EL (cell line): ENCODE results near the gene SMIM12.
"Not testable (repeated sequence)": the region's sequence is repeated elsewhere in the genome, so short reads cannot be mapped to it uniquely, and the experiment has no call there.

Experiments used
- DNase-seq: peaks from one replicate; pipeline ENCODE4 v3.0.0-alpha.2; 2016

Gene SMIM12

DNA sequence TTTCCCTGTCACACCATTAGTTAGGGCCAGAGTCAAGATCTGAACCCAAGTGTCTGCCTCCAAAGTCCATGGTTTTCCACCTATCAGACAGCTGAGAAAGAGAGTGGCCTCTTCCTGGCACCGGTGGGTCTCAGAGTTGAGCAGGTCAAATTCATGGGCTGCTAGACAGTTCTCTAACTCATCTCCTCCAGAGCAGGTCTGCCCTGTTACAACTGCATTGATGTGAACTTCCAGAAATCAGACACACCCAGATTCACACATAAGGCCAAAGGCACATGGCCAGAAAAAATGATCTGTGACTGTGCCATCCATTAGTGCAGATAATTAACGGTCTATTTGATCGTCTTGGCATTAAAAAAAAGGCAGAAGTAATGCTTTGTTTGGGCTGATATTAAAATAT, 17.5 kb downstream of the SMIM12 start:
- no peak for DNase-seq

DNA sequence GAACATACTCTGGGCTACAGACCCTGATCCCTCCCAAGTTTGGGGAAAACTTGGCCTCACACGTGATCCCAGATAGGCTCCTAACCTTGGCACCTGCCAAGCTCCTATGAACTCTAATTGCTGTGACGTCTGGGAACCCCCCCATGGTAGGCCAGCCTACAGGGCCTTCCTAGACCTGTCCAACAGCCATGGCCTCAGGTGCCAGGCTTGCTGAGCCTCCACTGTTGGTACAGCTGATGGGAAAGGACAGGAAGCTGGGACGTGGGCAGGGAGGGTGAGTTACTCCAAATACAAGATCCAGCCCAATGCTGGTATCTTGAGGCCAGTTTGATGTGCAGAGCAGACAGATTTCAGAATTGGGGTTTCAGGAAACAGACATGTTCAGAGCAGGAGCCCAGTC, 19.1 kb downstream of the SMIM12 start:
- DNase-seq: no peak

DNA sequence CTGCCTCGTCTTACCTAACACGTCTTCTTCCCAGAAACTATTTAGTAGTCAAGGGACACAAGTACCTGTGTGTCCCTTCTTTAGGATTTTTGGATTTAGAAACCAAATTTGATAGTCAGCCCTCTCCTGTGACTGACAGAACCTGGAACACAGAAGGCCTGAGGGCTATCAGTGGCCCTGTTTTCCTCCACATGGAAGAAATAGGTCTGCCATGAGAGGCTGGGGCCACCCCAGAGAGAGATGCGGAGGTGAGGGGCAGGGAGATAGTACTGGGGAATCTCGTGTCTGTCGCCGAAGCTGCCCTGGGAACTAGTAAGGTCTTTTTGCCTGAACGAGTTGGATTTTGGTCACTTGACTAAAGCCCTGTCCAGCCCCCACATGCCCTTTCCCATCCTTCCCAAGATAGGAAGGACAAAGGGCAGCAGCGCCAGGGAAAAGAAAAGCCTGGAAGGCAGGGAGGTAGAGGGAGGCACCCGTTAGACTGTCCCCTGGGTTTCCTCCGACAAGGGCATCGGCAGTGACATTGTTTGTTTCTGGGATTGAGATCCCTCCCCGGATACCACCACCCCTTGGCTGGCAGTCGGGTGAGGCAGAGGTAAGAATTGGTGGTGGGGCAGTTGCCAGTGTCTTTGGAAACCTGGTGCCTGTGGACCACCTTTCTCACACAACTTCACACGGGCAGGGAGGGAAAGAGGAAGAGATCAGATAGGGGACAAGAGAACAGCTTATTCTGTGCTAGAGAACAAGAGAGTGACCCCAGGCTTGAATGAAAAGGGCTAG, 19.8 kb downstream of the SMIM12 start:
- DNase-seq: no peak

DNA sequence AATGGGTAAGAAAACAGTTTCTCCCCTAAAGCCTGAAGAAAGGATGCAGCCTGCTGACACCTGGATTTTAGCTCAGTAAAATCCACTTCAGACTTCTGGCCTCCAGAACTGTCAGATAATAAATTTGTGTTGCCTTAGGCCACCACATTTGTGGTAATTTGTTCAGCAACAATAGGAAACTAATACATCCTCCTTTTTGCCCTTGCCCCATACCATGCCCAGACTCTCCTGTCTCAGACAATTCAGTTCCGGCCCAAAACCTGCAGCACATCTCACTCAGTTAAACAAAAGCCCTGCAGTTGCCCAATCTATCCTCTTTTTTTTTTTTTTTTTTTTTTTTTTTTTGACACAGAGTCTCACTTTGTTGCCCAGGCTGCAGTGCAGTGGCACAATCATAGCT, 25.8 kb downstream of the SMIM12 start:
- no peak for DNase-seq

DNA sequence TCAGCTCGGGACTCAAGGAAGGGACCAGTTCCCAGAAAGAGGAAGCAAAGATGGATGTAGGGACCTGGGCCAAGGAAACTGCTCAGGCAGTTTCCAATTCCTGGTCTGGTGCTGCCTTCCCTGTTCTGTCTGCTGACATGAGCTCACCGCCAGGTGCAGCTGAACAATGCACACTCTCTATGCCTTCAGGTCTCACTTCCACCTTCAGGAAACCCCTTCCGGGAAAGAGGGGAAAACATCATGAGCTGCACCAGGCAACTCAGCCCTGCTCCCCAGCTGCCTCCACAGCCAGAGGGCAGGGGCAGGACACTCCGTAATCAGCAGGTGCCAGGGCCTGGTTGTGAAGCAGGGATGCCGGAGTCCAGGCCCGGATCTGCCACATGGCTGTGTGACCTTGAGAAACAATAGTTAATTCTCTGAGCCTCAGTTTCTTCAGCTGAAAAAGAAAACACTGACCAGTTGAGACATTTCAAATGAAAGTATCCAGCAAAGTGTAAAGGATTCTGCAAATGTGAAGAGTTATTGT, 27.8 kb downstream of the SMIM12 start:
- no peak for DNase-seq

DNA sequence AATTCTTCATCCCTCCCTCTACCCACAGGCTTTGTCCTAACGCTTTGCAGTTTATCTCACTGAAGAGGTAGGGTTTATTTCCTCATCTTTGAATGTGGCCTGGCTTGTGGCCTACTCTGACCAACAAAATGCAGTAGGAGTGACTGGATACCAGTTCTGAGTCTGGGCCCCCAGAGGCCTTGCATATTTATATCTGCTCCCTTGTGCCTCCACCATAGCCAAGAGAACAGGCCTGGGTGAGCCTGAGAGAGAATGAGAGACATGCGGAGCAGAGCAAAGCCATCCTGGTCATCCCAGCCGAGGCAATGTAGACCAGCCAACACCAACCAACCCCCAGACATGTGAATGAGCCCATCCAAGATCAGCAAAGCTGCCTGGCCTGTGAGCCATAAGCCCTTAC, 30.3 kb downstream of the SMIM12 start:
- no peak for DNase-seq

DNA sequence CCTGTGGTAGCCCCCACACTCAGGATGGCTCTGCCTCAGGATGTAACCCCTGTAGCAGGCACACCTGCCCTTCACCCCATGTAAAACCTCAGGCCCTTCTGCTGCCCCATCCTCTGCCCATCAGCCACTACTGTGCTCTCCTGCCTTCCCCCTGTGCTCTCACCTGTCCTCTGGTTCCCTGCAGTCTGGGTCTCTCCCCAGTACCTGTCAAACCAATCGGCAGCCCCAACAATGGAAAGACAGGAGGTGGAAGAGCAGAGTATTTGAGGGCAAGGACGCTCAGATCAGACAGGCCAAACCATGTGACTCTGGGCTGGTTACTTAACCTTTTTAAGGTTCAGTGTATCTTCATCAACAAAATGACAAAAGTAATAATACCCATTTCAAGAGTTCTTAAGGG, 30.9 kb downstream of the SMIM12 start:
- DNase-seq: no peak

DNA sequence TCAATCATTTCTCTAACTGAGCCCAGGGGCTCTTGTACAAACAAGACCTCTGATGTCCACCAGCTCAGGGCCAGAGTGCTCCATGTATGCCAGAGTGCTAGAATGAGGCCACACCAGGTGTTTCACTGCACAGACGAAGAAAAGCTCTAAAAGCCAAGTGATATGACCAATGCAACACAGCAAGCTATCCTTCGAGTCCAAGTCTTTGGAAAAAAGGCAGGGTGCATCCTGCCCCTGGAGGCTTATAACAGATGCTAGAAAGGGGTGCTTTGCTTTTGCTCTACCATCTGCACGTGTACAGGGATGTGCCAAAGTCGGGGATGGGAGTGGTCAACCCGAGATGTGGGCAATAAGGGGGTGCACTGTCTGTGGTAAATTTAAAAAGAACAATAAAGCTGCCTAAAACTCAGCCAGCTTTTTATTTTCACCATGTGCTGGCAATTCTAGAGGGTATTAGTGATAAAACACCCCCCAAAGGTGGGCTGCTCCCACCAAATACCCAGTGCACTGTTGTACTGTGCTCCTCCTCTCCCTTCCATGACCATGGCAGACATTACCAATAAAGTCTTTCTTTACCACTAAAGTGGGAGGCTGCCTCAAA, 32.1 kb downstream of the SMIM12 start:
- DNase-seq: no peak

DNA sequence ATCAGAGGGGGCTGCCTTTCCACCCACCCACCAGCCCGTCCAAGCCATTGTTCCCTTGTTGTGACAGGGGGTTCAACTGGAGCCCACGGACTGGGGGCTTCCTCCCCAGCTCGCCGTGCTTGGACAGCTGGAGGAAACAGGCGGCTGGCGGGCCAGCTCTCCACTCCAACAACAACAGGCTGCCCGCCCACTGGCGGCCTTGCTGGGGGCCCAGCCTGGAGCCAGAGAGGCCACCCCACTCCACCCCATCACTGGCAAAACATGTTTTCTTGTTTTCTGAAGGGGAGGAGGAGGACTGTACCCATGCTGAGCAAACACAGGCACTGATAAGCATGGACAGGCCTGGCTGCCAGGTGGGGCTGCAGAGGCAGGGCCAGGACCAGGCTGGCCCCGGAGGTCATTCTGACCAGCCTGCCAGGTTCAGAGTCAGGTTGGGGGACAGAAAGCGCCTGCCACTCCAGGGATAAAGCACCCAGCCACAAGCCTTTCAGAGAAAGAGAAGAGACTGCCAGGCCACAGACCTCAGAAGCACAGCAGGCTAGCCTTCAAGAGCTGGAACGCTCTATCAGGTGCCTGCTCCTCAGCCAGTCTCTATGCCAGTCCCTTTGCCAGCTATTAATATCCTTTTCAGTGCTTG, 34.0 kb downstream of the SMIM12 start:
- no peak for DNase-seq

DNA sequence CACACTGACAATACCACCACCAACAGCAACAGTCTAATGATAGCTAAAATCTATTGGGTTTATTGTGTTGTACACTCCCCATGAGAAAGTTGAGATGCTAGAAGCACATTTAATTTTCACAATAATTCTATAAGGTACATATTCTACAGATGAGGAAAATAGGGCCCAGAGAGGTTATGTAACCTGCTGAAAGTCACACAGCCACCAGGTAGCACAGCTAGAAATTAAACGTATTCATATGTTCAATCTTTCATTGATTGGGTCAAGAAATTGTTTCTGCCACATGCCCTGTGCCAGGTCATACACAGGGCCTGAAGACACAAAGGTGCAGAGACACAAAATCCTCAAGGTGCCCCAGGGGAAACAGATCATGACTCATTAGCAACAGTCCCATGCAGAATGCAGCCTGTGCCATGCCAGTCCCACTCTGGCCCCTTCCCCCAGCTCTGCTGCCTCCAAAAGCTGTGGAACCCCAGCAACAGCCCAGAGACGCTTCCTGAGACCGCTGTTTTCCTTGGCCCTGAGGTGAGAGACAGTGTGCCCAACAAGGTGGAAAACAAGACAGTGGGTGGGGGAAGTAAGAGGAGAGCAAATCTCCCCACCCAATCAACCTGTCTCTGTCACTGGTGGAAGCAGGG, 34.6 kb downstream of the SMIM12 start:
- DNase-seq: no peak

DNA sequence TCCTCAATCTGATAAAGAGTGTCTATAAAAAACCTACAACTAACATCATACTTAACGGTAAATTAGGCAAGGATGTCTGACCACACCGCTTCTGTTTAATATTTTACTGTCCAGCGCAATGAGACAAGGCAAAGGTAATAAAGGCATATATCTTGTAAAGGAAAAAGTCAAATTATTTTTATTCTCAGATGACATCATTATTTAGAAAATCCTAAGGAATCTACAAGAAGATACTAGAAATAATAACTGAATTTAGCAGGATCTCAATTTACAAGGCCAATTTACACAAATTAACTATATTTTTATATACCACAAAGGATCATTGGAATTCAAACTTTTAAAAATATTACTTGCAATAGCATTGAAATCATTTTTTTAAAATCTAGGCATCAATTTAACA, 37.3 kb downstream of the SMIM12 start:
- DNase-seq: no peak

DNA sequence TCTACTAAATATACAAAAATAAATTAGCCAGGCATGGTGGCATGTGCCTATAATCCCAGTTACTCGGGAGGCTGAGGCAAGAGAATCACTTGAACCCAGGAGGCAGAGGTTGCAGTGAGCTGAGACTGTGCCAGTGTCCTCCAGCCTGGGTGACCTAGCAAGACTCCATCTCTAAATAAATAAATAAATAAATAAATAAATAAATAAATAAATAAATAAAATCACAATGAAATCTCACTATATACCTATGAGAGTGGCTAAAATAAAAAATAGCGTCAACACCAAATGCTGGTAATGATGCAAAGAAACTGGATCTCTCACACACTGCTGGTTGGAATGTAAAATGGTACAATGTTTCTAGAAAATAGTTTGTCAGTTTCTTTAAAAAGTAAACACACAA, 40.7 kb downstream of the SMIM12 start:
- DNase-seq: not testable (repeated sequence)

DNA sequence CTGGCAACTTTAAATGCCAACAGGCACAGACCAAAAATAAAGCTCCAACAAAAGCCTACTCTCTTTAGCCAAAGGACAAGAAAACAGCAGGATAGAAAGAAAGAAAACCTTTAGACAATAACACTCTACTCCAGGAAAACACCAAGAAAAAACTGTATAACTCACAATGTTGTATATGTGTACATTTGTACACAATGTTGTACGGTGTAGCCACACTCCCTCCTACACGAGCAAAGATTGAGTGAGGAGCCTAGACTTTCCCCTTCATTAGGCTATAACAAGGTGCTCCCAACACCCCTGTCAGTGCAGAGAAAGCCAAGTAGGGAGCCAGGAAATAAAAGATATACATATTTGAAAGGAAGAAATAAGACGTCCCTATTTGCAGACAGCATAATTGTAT, 42.8 kb downstream of the SMIM12 start:
- no peak for DNase-seq

DNA sequence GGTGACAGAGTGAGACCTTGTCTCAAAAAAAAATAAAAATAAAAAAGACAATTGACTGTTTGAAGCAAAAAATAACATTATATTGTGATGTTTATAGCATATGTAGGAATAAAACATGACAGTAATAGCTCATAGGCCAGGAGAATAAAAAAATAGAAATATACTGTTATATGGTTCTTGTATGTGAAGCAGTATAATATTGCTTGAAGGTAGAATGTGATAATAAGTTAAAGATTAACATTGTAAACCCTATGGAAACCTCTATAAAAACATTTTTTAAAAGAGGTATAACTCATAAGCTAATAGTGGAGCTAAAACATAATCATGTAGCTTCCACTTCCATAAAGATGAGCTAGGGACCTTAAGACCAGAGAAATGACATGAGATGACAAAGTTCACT, 43.2 kb downstream of the SMIM12 start:
- DNase-seq: no peak

DNA sequence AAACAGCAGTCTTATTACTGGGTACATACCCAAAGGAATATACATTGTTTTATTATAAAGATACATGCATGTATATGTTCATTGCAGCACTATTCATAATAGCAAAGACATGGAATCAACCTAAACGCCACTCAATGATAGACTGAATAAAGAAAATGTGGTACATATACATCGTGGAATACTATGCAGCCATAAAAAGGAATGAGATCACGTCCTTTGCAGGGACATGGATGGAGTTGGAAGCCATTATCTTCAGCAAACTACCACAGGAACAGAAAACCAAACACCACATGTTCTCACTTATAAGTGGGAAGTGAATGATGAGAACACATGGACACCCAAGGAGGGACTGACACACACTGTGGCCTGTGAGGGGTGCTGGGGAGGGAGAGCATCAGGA, 48.8 kb downstream of the SMIM12 start:
- not testable (repeated sequence) for DNase-seq

DNA sequence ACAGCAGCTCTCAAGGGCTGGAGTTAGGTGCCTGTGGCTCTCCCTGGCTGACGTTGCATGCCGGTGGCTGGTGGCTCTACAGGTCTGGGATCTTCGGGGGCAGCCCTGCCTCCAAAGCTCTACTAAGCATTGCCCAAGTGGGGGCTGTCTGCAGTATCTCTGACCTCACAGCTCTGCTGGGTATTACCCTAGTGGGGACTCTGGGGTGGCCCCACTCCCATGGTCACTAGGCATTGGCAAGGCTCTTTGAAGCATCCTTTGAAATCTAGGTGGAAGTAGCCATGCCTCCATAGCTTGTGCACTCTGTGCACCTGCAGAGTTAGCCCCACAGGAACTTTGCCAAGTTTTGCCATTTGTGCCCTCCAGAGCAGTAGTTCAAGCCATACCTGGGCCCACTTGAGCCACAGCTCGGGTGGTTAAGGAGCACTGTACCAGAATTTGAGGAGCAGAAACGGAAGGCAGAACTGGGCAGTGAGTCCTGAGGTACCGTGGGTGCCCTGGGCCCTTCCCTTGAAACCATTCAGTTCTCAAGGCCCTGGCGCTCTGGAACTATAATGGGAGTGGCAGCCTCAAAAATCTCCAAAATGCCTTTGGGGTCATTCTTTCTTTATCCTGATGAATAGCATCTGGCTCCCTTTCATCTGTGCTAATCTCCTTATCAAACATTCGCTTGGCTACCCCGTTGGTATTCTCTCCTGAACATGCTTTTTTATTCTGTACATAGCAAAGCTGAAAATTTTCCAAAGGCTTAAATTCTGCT, 51.3 kb downstream of the SMIM12 start:
- no peak for DNase-seq

DNA sequence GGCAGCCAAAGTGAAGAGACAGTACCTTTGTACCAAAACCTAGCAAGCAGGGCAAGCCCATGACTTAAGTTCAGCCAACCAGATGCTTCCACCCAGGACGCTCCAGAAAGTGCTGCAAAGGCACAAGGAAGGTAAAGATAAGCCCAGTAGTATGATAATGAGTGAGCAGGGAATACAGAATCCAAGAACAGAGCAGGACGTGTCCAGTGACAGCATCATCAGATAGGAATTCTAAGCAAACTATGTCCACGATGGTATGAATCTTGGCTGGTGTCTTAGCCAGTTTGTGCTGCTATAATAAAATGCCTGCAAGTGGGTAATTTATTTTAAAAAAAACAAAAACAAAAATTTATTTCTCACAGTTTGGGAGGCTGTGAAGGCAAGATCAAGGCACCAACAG, 53.2 kb downstream of the SMIM12 start:
- DNase-seq: peak; percentile 52

DNA sequence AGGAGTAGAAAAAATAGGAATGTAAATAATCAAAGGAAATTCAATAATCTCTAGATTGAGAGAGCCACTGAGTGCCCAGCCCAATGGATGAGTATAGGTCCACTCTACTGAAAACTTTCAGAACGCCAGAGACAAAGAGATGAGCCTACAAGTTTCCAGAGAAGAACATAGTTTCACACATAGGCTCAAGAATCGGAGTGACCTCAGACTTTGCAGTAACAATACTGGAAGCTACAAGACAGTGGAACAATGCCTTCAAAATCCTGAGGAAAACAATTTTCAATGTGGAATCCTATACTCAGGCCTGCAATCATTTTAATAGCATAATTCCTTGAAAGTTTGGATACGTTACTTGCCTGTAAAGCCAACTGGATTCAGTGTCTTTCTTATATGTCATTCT, 55.8 kb downstream of the SMIM12 start:
- no peak for DNase-seq
